HG03097 (cell line): Measurements from ENCODE around the gene SAMD1.

ENCODE experiments used
- ATAC-seq: cut with Tn5 transposase; IDR thresholded peaks from one replicate; pipeline ENCODE4 v1.9.1; 2021; ENCODE audit not compliant: unreplicated experiment, low FRiP score

The SAMD1 gene

DNA sequence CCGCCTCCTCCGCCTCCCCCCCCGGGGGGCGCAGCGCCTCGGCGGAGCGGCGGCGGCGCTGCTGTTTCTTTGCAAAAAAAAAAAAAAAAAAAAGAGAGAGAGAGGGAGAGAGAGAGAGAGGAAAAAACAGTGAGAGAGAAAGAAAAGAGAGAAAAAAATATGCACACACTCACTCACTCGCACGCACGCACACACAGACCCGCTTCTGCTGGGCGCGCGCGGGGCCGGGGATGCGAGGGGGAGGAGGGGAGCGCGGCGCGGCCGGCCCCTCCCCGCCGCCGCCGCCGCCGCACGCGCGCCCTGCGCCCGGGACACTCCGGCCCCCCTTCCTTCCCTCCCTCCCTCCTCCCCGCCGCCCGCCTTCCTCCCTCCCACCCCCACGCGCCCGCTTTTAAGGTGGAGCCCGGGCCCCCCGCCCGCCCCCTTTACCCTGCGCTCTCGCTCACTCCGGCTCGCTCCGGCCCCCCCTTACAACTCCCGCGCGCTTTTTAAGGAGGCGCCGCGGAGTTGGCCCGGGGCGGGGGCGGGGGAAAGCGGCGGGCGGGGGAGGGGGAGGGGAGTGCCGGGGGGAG lies at the start of gene SAMD1:
Gene SAMD1 (minus strand): TSS at position 243 of the 572 bp plus-strand sequence.
- peak; percentile 35 for ATAC-seq

DNA sequence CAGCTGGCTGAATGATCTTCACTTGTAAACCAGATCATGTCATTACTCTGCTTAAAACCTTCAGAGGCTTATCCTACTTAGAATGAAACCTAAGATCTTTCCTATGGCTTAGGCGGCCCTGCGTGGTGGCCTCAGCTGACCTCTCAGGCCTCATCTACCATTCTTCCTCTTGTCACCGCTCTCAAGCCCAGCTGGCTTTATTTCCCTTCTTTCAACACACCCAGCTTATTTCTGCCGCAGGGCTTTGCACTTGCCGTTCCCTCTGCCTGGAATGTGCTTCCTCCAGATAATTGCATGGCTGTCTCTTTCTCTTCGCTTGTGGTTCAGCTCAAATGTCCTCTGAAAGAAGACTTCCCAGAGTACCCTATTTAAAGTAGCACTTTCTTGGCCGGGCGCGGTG lies 49.4 kb upstream of the SAMD1 start:
- no peak for ATAC-seq

DNA sequence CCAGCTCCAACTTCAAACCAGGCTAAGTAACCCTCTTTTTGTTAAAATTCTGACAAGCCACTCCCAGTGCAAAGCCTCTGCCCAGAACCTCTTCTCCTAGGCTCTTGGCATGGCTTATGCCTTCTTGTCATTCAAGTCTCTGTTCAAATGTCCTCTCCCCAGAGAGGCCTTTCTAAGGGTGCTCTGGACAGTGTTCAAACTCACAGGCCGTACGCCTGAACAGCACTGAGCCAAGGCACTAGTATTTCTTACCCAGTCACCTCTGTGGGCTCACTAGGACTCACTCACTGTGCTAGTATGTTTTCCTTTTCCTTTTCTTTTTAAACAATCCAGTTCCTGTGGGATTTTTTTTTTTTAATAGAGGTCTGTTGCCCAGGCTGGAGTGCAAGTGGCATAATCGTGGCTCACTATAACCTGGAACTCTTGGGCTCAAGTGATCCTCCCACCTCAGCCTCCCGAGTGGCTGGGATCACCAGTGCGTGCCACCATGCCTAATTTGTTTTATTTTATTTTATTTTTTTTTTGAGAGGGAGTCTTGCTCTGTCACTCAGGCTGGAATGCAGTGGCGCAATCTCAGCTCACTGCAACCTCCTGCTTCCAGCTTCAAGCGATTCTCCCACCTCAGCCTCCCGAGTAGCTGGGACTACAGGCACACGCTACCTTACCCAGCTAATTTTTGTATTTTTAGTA lies 48.2 kb upstream of the SAMD1 start:
- no peak for ATAC-seq

DNA sequence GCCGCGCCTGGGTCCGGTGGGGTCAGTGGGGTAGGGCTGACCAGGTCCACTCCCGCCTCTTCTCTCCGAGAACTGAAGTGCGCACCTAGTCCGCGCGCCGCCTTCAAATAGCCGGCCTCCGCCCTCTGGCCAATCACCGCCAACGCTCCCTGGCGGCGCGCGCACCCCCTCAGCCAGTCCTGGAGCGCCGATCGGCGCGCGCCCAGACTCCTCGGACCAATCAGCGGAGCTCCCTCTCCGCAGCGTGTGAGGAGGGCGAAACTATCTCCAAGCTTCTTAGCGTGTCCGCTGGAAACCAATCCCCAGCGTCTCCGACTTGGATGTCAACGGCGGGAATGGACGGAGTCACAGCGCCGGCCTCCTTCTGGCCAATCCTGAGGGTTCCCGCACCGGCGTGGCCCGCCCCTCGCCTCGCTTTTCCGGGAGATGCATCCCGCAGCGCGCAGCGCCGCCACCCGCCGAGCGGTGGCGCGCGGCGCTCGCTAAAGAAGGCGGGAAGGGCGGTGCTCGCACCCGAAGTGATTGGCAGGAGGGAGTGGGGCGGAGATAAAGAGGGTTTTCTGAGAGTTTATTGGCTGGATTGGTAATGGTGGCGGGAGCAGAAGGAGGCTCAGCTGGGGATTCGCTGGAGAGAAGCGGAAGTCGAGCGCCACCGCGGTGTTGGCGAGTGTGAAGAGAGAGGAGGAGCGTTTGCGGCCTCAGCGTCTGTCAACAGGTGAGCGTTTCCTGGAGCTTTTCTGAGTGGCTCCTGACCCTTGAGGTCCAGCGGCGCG lies 46.1 kb upstream of the SAMD1 start, which contains the start of gene ASF1B:
Gene ASF1B (minus strand): TSS at position 81 of the 773 bp plus-strand sequence. CDS start 133 bp downstream, outside the sequence.
- ATAC-seq = peak; percentile 81

DNA sequence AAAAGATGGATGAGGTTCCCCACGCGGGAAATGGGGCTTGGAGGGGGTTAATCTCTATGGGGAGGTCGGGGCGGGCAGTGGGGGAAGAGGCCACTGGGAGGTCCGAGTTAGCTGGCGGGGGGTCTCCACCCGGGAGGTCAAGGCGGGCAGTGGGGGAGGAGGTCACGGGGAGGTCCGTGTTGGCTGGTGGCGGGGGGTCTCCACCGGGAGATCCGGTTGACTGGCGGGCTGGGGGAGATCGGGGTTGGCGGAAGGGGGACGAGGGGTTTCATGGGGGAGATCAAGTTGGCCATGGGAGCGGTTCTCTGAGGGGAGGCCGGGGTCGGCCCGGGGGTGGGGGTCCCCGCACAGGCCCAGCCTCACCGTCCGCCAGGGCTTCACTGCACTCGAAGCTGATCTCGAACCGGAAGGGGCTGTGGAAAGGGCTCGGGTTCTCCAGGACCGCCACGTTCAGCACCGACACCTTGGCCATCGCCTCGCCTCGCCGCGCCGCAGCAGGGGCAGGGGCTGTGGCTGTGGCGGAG lies 45.5 kb upstream of the SAMD1 start:
- no peak for ATAC-seq

DNA sequence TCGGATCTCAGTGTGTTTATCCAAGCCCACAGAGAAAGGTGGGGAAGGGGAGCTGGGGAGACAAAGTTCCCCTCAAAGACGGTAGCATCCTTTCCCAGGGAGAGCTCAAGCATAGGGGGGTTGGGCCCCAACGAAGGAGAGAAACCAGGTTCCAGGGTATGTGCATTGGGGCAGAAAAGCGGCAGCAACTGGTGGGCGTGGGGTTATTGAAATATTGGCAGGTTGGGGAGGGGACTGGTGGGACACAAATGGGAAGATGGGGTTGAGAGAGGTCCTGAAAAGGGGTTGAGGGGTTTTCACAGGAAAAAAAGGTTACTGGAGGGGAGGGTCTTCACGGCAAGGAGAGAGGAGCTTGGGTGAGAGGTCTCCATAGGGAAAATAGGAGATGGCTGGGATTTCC lies 44.8 kb upstream of the SAMD1 start:
- no peak for ATAC-seq

DNA sequence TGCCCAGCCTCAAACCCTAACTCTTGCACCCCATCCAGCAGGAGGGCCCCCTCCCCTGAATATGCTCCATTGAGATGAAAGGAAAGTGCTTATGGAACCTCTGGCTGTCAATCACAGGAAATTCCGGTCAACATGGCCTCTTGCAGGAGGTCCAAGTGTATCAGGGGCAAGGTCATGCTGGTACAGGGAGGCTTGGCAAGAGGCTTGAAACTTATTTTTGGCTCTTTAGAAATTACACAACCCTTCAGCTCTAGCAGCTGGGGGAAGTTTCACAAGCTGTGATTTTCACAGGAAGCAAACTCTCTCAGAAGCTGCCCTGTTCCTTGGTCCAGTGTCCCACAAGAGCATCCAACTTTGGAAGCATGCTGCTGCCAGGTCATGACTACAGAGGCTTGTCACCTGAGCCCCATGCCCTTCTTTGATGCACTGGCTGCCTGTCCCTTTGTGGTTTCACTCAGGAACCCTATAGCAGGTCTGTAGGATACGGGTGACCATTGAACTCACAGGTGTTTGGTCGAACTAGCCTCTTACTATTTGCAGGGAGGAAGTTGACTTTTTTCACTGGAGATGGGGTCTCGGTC lies 37.5 kb upstream of the SAMD1 start:
- no peak for ATAC-seq

DNA sequence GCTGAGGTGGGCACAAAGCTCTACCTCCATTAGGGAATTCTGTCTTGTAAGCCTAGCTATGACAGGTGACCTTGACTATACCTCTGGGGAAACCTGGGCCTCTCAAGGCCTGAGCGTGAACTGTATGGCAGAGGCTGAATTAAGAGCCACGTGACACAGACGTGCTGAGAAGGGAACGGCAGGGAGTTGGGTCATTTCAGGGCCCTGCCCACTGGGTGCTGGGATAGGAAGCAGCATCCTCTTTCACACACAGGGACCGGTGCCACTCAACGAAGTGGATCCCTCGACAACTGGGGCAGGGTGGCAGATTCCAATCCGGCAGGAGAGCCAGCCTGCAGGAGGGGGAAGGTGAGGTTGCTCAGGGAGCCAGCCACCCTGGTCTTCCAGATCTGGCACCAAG lies 36.6 kb upstream of the SAMD1 start:
- no peak for ATAC-seq

DNA sequence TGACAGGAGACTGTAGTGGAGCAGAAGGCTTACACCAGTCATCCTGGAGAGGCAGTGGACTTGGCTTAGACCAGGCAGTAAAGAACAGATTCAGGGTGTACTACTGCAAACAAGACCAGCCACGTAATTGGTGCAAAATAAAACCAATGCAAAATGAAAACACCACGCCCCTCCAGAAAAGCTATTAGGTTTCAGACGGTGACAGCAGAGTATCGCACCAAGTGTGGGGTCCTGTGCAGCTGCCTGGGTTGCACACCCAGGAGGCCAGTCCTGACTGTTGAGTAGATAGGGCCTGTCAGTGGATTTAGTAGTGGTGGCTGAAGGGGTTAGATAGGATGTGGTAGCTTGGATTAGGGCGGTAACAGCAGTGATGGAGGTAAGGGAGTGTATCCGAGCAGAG lies 32.4 kb upstream of the SAMD1 start:
- no peak for ATAC-seq

DNA sequence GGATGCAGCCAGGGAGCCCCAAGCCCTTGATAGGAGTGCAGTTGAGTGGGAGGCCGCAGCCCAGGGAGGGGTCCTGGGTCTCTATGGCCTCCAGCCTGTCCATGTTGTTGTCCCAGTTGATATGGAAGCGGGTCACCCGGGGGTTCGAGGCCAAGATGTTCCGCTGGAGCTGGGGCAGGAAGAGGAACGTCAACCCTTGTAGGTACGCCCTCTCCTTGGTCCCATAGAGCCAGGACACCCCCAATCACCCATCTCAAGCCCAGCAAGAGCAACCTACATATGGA lies 29.9 kb upstream of the SAMD1 start:
- ATAC-seq = no peak

DNA sequence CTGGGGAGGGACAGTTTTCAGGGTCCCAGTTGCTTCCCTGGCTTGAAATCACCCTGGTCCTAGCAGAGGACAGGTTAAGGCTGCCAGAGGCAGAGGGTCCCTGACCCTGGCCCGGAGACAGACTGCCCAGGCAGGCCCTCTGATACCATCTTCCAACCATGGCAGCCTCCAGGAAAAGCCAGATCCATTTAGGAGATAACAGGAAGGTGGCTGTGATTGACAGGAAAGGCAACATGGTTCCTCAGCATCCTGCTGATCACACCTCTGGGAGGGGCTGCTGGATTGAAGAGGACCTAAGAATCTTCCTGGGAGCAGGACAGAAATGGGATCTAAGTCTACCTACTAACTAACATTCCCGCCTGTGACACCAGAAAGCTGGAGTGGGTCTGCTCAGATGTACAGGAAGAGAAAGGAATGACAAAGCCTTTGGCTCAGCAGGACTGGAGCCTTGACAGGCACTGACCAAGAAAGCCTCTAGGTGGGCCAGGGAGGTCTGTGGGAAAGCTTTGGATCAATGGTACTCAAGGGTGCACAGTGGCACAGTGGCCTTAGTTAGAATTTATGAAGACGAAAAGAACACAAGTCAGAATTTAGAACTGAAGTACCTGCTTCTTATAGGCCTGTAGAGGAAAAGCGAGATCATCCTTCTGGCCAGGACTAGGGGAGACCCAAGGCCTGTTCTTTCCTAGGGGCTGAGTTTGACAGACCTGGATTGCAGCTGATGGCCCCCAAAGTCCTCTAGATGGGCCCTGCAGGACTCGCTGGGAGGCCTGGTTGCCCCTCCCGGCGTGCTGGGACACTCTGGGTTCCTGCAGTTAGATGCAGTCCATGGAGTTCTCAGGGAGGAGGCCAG lies 29.3 kb upstream of the SAMD1 start:
- ATAC-seq = no peak

DNA sequence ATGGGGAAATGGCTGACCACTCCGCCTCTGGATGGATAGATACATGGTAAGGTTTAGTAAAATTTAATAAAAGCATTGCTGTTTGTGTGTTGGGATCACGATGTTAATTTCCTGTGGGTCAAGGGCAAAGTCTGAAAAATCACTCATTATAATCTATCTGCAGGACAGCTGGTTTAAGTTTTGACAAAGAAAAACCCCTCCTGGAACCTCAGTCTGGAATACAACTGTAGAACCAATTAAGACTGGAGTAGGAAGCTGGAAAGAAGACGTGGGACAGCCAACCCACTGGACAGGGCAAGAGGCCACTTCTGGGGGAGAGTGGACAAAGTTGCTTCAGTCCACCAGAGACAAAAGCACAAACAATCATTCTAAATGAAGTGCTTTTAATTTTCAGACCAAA lies 28.6 kb upstream of the SAMD1 start:
- ATAC-seq = no peak

DNA sequence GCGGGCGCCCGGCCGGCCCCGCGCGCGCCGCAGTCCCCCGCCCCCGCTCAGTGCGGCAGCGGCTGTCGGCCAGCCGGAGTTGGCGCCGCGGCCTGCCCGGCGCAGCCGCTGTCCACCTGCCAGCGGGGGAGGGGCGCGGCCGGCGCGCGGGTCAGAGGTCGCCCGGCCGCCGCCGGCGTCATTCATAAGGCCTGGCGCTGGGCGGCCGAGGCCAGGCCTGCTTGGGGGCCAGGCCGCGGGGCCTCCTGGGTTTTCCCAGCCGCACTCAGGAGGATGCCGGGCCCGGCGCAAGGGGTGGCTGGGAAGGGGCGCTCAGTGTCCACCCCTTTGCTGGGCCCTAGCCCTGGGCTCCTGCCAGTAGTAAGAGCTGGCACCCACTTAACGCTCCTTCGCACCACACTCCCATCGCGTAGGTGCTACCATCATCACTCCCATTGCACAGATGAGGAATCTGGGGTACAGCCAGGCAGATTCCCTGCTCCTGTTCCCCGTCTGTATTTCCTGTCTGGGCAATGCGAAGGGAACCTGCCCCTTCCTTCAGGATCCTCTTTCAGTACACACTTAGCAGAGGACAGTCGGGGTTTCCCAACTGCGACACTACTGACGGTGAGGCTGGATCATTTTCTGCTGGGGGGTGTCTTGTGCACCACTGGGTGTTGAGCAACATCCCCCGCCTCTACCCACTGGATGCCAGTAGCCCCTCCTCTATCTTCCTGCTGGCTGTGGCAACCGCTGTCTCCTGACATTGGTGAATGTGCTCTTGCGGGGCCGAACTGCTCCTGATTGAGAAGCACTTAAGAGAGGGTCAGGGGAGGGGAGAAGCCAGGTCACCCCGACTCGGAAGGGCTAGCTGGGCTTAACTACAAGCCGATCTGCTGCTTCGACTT lies 27.9 kb upstream of the SAMD1 start:
- no peak for ATAC-seq

DNA sequence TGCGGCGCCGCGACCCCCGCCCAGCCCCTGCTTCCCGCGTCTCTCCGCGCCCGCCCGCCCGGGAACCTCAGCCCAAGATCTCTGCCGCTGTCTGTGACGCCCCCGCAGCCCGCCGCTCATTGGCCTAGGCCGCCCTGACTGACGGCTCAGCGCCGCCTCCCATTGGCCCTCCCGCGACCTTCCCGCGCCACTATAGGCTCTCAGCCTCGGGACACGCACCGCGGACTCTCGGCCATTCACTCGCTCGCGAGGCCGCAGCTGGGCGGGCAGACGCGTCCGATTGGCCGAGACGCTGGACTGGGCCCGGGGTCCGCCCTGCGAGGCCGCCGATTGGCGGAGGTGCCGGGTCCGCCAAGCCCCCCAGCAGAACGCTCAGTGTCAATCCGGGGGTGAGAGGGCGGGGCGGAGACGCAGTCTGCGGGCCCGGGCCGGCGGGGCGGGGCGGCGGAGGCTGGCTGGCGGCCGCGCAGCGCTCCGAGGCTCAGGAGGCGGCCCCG lies 27.2 kb upstream of the SAMD1 start, which contains the start of gene PRKACA:
Gene PRKACA (minus strand): TSS at position 95 of the 497 bp plus-strand sequence. CDS start 215 bp downstream, outside the sequence.
- ATAC-seq = peak; percentile 79

DNA sequence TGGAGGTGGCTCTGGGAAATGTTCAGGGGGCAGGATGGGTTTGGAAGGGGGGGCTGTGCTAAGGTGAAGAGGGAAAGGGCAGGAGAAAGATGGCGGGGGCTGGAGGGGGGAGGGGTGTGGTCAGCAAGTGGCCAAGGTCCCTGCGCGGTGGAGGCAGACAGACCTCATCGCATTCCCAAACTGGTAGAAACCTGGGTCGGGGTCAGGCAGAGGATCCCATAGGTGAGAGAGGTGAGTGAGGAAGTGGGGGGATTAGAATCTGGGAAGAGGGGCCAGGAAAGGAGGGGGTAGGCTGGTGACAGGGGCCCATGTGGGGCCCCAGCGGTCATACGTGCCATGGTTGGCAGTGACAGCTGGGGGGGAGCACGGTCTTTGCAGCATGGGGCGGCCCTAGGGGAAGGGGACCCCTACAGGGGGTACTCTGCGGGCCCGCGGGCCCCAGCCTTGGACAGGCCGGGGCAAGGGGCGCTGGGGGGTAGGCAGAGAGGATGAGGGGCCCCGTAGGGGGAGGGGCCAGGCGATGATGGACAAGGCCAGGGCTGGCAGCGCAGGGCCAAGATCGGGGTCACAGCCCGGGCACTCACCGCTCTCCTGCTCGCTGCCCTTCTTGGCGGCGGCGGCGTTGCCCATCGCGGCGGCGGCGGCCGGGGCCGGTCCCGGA lies 26.5 kb upstream of the SAMD1 start:
- ATAC-seq = peak; percentile 3

DNA sequence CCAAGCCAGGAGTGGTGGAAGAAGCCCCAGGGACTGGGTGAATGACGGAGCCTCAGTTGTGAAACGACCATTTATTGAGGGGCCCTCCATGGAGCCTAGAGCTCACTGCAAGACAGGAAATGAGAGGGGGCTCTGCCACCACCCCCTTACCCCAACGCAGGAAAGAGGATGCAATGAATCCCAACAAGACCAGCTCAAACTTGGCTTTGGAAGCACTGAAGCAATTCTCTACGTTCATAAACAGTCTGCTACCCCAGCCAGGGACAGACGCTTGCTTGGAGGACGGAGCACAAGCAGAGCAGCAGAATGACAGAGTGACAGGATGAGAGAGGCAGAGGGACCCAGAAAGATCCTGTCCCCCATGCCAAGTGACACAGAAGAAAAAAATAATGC lies 26.0 kb upstream of the SAMD1 start:
- no peak for ATAC-seq

DNA sequence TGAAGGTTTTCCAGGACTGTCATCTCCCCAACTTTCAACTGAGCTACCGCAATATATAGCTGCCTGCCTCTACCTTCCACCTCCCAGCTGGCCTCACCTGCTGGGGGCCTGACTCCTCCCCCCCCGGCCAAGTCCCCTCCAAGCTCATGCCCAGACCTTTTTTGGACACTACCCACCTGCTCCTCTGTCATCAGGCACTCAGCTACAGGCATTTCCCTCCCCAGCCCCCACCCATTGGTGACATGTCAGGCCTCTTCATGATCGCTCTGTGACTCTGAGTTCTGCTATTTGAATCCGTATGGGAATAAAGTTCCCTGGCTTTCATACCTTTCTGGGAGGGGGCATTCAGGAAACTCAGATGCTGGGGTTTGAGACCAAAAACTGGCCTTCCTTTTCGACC lies 25.2 kb upstream of the SAMD1 start:
- ATAC-seq = no peak

DNA sequence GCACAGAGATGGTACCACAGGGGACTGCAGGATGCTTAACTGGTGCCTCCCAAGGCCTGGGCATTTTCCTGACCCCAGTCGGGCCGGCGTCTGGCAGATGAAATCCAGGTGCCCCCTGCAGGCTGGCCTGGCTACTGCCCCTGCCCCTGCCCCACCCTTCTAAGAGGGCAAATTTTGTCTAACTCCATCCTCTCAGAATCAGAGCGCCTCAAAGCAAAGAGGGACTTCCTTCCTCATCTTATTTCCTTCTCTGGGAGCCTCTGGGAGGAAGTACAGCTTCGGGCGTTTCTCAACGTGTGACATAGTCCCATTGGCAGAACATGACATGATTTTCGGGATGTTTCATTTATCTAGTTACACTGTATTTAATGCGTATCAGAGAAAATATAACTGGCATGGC lies 24.3 kb upstream of the SAMD1 start:
- ATAC-seq = no peak

DNA sequence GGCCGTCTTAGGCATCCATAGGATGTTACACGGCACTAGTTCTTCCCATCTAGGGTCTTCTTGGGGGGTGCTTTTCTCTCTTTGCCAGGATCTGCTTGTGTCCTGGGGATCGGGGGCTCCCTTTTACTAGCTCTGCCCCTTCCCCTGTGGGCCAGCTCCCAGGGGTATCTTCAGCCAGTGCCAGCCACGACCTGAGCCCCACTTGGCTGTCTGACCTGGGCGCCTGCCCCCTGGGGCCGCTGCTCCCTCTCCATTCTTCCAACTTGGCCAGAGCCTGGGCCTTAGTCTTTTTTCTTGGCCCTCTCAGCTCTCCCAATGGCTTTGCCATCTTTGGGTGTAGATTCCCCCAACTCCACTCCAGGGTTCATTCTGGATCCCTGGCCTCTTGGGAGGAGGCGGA lies 23.9 kb upstream of the SAMD1 start:
- no peak for ATAC-seq
